ENCODE data around the gene SPATA16.

DNA sequence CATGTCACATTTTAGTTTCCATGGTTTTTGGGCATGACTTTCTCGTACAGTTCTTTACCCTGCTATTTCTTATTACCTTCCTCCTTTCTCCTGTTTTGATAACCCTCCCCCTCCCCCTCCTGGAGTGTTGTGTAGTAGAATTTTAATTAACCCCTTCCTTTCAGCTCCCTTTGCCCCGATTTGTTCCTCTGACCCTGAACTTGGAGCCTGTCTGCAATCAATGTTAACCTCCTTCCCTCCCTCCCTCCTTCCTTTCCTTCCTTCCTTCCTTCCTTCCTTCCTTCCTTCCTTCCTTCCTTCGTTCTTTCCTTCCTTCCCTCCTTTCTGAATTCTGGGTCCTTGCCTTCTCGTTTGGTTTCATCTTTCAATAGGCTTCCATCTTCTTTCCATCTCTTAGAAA lies 300.1 kb downstream of the SPATA16 start:
- TF ChIP-seq, protein P1, sequence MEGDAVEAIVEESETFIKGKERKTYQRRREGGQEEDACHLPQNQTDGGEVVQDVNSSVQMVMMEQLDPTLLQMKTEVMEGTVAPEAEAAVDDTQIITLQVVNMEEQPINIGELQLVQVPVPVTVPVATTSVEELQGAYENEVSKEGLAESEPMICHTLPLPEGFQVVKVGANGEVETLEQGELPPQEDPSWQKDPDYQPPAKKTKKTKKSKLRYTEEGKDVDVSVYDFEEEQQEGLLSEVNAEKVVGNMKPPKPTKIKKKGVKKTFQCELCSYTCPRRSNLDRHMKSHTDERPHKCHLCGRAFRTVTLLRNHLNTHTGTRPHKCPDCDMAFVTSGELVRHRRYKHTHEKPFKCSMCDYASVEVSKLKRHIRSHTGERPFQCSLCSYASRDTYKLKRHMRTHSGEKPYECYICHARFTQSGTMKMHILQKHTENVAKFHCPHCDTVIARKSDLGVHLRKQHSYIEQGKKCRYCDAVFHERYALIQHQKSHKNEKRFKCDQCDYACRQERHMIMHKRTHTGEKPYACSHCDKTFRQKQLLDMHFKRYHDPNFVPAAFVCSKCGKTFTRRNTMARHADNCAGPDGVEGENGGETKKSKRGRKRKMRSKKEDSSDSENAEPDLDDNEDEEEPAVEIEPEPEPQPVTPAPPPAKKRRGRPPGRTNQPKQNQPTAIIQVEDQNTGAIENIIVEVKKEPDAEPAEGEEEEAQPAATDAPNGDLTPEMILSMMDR (IDR thresholded peaks at IDR 0.05; ENCODE audit: poor library complexity), result no peak
- TF ChIP-seq EZH2 (IDR thresholded peaks at IDR 0.05; ENCODE audit: borderline replicate concordance), result no peak
